Measurements from ENCODE around the gene ADCY1. TPM values are rescaled to one million over a fixed set of nuclear protein-coding genes. Genes with fewer than 3 reads are reported as not detected.

Gene ADCY1
- total RNA-seq, 1 donor from 2014 or later = 3.1 TPM

DNA sequence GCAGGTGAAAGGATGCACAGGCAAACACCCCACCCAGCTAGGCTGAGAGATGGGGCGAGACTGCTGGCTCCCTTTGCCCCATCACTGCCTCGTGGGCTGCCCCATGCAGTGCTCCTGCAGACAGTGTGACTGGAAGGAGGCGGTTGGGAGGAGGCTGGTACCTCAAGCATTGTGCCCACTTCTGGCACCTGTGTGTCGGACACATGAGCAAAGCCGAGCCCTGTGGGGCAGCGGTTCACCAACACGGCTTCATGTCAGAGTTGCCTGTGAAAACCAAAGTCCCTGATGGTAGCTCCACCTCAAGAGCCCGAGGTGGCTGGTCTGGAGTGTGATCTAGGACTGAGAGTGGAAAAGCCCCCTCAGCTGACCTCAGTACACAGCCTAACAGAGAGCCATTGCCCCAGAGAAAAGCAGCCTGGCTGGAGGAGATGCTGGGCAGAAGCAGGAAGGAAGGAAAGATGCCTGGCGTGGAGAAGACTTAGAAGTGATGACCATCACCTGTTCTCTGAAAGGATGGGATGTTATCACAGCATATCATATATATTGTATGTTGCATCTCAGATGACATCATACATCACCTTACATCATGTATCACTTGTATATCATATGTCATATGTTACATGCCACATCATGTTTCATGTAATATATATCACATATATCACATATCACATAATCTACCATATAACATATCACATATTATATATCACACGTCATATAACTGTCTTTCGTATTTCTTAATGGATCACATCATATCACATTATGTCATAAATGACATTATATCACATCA lies 75.6 kb downstream of the ADCY1 start:
- intact Hi-C loops (cut with micrococcal nuclease) = no loop called here

DNA sequence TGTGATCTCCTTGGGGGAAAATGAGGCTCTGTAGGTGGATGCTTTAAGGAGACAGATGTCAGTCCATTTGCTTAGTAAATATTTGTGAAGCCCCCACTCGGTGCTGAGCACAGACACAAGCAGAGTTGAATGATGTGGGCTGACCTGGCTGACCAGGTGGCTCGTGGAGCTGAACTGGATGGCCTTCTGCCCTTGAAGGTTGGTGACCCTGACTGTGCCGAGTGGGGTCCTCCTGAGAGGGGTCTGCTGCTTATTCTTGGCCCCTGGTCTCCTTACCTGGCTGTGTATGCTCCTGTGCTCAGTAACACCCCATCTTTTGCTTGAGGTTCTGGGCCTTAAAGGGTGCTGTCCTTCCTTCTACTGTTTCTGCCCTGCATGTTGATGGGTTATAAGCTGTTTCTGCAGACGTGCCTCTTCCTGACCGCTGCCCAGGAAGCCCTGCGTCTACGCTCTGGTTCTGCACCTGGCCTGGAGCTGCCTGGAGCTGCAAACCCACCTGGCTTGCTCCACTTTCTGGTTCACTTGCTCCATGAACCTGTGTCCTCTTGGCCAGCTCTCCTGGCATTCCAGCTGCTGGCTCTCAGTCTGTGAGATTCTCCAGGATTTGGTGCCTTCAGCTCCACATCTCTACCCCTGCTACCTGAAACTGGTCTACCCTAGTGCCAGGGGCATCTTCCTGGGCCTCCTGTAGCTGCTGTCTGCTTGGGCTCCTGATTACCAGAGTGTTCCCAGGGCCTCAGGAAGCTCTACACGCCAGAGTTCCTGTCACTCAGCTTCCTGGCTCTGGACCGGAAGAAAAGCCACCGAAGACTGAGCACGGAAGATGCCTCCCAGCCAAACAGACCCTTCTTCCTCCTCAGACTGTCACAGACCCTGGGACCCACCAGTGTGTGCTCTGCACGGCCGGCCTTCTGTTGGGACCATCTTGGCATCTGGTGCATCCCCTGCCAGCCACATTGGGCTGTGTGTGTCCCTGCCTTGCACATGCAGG lies 76.5 kb downstream of the ADCY1 start:
- intact Hi-C loops (cut with micrococcal nuclease) = no loop called here

DNA sequence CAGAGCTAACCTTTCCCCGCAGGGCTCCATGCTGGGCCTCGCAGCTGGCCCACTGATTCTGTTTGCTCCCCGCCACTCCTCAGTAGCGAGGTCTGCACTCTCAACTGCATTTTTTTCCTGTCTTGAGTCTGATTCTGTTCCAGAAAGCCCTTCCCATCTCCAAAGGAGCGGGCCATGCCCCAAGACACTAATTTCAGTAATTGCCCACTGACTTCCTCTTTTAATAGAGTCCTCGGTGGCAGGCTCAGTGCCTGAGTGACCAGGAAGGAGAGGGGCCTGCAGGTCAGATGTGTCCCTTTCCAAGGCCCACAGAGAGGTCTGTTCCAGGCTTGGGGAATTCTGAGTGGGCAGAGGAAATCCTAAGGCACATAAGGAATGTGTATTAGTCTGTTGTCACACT lies 77.4 kb downstream of the ADCY1 start:
- intact Hi-C loops (cut with micrococcal nuclease) = no loop called here

DNA sequence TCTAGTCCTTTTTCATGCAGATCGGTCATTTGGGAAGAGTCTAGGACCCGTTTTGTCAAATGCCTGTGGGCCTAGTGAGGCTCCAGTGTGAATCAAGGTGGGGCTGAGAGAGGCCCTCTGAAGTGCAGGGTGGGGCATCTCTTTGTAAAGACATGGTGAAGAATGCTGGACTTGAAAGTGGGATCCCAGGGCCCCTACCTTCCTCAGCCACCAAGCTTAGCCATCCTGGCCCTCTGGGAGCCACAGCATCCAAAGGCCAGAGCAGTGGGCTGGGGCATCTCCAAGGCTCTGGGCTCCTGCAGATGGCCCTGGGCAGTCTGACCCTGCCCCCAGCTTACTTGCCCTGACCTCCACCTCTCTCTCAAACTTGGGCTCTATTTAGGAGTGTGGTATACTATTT lies 78.5 kb downstream of the ADCY1 start:
- intact Hi-C loops (cut with micrococcal nuclease) = no loop called here

DNA sequence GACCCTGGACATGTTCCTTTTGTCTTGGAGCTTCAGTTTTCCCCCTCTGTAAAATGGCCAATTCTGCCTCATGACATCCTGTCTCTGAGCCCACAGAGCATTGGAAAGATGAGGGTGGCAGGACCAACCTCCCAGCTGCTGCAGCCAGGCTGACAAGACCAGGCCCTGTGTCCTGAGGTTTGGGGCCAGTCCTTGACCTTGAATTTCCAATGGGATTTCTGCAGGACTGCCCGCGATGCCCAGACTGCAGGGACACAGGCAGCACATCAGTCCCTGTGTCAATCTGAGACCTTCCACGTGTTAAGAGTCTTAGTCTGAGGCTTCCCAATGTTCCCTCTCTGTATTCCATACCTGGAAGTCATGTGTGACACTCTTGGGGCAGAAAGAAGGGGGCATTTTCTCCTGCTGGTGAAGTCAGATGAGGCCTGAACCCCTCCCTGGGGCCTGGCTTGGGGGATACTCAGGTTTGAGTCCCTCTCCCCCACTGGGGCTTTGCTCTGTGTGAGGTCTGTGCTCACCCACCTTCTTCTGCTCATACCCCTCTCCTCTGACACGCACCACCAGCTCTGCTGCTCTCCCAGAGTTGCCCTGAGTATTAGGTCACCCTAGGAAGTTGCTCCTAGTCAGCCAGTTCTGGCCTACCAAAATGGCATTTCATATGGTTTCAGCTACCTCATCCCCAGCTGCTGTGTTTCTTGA lies 79.2 kb downstream of the ADCY1 start:
- intact Hi-C loops (cut with micrococcal nuclease) = no loop called here

DNA sequence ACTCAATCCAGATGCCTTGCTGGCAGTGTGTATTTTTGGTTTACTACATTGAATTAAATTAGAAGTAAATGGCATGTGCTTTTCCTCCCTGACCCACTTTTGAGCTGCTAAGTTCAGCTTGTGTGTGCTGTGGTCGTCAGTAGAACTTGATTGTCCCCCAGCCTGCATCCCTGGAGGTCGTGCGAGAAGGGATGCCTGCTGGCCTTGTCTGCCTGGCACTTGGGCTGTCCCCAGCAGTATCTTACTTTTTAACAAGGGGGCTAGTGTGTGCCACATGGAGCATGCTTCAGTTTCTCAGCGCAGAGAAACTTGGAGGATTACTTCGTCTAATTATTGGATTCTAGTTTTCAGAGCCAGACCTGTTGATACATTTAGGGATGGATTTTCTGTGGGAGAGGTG lies 80.2 kb downstream of the ADCY1 start:
- intact Hi-C loops (cut with micrococcal nuclease) = no loop called here

DNA sequence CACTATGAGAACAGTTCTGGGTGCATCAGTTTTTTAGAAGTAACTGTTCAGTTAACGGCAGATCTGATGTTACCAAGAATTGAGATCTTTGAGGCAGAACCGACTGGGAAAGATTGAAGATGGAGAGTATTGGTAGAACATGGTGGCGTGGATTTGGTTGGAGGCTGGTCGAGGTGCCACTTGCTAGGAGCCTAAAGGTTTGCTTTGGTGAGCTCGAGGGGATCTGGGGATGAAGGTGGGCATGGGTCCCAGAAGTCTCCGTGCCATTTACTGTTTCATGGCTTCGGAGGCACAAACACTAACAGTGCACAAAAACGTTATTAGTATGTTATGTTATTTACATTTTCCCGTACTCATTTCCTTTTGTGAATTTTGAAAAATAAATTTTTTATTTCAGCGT lies 81.4 kb downstream of the ADCY1 start:
- intact Hi-C loops (cut with micrococcal nuclease) = no loop called here

DNA sequence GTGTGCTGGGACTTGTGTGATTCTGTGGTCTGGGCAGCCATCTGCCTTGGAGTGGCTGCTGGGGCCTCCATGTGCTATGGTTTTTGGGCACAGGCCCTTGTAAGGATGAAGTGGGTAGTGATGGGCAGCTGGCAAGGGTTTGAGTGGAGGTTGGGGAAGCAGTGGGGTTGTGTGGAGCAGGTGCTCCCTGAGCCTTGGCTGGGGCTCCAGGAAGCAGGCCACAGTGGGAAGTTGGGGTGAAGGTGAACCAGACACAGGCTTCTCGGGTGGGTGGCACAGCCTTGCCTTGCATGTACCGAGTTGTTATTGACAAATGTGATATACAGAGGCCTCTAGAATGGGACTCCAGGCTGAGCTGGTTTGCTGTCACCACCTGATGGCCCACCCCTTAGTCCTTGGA lies 82.3 kb downstream of the ADCY1 start:
- intact Hi-C loops (cut with micrococcal nuclease) = no loop called here

DNA sequence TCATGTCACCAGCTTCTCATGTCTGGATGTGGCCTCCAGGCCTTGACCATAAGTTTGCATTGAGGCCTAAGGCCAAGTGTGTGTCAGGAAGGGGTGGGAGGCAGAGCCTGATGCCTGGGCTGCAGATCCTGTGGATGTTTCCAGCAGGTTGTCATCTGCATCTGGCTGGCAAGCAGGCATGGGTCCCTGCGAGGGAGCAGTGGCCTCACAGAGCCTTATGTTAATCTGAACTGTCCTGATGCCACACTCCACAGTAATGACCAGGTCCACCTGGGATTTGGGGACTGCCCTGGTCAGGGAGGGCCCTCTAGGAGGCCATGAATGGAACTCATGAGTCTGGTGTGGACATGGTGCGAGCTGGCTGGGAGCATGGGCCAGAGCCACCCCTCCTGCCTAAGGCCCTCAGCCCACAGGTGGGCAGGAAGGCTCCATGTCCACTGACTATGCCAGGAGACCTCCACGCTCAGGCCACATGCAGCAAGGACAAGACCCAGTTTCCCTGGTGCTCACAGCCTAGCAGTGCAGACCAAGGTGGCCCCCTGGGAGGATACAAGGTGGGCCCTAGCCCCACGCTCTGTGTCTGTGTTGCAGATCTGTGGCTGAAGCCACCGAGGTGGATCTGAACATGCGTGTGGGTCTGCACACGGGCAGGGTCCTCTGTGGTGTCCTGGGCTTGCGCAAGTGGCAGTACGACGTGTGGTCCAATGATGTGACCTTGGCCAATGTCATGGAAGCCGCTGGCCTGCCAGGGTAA lies 83.1 kb downstream of the ADCY1 start:
- intact Hi-C loops (cut with micrococcal nuclease) = no loop called here

DNA sequence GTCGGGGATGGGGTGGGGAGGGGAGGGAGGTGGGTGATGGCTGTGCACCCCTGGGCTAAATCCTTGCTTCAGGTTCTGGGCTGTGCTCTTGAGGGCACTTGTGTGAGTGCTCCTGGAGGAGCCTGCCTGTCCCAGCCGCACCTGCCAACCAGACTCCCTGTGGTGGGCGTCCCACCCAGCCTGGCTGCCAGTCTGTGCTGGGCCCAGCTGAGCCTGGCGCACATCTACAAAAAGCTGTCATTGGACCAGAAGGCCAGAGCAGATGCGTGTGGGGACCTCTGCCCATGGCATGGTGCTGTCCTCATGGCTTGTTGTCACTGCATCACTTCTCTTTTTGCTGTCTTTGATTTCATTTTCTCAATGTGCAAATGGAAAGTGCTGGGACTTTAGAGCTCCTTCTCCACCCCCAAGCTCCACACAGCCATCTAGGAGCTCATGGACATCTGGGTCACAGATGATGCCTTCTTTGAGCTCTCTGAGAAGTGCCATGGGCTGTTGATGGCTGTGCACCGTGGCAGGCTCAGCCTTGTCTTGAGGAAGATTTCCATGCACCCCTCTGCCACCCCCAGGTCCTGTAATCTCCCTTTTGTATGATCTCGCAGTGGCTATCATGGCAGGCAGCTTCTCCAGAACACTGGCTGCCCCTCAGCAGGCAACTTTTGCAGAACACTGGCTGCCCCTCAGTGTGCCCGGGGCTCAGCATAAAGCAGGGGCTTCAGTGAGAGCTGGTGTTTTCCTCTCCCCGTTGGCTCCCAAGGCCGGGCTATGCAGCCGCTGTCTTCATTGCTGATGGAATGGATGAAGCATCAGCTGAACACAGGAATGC lies 83.9 kb downstream of the ADCY1 start:
- intact Hi-C loops (cut with micrococcal nuclease) = no loop called here

DNA sequence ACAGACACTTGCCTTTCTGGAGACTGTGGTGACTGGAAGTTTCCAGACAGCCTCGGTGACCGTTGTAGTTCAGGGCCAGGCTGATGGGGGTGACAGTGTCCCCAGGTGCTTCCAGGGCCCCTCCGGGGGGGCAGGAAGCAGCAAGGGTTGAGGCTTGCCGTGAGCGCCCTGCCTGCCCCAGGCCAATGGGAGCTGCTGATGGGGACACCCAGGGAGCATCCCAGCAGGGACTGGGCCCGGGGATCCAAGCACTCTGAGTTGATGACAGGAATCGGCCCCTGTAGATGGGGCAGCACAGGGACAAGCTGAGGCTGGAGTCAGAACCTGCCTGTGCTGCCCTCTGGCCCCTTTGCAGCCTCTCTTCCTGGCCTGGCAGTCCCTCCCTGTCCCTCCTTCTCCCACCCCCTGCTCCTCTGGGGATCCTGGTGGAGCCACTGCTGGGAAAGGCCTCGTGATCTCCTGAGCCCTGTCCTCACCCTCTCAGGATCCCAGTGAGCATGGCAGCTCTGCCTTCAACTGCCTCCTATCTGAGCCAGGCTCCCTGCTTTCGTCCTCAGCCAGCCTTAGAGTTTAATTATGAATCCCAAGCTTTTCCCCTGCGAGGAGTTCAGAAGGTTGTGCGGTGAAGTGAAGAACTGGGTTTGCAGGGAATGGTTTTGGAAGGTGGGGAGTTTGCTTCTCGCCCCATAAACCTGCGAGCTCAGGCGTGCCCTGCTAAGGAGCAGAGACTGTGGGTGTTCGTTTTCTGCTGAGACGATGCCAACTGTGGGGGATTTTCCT lies 84.7 kb downstream of the ADCY1 start:
- intact Hi-C loops (cut with micrococcal nuclease) = no loop called here

DNA sequence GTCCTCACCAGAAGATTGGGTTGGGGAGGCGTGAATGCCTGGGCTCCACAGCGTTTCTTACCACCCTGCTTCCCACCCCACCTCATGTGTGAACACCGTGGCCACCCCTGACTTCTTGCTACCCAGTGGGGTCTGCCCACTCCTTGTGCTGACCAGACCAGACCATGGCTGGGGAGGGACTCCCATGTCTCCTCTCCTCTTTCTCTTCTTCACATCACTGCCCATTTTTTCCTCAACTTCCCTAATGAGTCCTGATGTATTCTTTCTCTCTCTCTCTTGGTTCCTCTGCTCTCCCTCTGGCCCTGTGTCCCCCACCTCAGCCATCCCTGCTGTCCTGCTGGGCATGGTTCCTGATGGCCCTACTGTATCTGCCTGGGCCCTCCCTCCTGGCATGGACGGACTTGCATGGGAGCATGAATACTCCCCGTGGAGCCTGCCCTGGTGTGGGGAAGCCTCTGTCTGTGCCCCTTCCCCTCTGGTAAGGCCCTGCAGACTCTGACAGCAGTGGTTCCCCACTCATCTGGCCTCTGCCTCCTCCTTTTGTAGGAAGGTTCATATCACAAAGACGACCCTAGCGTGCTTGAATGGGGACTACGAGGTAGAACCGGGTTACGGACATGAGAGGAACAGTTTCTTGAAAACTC lies 85.5 kb downstream of the ADCY1 start:
- intact Hi-C loops (cut with micrococcal nuclease) = no loop called here

DNA sequence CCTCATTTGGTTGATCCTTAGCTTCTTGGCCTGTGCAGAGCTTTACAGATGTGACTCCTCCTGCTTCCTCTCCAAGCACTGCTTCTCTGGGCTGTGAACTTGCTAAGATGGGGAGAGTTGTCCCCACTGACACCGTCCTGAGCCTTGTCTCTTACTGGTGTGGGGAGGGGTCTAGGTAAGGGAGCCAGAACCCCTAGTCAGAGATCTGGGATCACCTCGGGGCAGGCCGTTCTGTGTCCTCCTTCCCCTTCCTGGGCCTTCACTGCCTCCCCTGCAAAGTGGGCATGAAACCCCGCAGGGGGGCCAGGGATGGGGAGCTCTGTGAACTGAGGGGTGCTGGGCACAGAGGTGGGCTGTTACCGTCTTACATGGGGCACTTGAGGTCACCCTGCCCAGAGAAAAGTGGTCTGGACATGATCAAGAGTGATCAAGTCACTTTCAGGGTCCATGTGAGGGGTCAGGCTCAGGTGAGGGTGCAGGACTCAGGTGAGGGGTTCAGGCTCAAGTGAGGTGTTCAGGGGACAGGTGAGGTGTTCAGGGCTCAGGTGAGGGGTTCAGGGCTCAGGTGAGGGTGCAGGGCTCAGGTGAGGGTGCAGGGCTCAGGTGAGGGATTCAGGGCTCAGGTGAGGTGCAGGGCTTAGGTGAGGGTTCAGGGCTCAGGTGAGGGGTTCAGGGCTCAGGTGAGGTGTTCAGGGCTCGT lies 86.2 kb downstream of the ADCY1 start:
- intact Hi-C loops (cut with micrococcal nuclease) = no loop called here

DNA sequence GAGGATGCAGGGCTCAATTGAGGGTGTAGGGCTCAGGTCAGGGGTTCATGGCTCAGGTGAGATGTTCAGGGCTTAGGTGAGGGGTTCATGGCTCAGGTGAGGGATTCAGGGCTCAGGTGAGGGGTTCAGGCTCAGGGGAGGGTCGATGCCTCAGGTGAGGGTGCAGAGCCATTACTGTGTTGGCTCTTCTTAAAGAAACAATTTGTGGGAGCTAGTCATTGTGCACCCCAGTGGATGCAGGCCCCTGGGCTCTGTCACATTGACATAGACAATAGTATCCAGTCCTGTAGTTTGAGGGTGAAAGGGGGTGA lies 86.7 kb downstream of the ADCY1 start:
- intact Hi-C loops (cut with micrococcal nuclease) = no loop called here

DNA sequence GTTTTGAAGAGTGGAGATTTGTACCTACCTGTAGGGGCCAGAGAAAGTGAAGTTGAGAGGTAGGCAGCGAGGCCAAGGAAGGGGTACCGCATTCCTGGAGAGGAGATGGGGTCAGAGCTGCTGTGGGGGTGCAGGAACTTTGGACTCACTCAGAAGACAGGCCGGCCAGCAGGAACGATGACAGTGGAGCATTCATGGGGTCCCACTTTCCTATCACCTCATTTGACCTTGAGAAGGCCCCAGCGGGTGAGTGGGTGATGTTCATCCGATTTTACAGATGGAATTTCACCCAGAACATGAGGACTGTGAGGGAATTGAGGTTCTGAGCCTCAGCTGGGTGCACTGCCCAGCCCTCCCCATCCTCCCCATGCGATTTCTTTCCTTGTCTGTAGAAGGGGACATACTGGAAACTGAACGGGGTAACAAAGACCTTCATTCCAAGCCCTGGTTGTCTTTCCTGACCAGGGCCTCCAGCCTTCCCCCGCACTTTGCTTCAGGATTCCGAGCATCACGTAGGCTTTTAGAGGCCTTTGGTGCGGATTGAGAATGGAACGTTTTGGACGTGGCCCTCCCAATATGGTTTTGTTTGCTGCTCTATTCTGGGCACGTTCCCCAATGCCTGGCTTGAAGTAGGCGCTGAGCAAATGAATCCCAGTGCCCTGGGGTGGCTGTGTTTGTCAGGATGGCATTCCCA lies 87.3 kb downstream of the ADCY1 start:
- intact Hi-C loops (cut with micrococcal nuclease) = no loop called here

DNA sequence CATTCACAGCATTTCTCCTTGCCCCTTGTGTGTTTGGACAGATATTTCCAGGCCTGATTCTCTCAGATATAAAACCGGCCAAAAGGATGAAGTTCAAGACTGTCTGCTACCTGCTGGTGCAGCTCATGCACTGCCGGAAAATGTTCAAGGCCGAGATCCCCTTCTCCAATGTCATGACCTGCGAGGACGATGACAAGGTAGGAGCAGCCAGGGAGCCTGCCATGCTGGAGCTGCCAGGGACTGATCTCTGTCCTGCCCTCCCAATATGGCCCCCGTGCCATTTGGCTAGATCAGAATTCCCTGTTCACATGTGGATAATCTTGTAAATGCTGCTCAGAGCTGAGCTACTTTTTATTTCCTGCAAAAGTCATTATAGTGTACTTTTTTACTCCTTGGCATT lies 87.8 kb downstream of the ADCY1 start:
- intact Hi-C loops (cut with micrococcal nuclease) = no loop called here

DNA sequence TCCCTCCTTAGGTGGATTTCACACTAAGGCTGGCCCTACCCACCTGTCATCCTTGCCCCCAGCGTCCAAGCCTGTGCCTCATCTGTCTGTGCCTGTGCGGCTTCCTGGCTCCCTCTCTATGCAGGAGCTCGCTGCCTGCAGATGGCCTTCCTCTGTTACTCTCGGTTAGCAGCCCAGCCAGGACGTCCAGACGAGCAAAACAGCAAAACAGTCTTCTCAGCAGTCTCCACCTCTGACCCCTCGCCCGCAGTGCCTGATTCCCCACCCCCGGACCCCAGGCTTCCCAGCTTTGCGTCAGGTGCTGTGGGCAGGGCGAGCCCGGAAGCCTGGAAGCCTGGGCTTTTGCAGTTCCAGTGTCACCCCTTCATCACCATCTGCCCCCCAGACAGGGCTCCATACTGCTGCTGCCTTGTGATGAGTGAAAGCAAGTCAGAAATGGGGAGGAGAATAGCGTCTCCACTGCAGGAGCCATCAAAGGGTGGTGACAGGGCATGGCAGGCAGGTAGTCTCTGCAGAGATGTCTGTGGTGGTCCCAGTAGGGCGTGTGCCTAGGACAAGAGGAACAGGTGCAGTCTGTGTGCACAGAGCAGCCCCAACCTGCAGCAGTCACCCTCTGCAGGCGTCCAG lies 88.5 kb downstream of the ADCY1 start:
- intact Hi-C loops (cut with micrococcal nuclease) = no loop called here
